Measurements from ENCODE around the gene PFN4. TPM values are rescaled to one million over a fixed set of nuclear protein-coding genes. Genes with fewer than 3 reads are reported as not detected.
A peak's percentile ranks its signal among the peaks of the same experiment; 100 is the strongest.

PFN4 gene
- total and polyA plus RNA-seq, 12 donors: 0.28 to 2.3 (median 0.78) TPM; not detected in 2

DNA sequence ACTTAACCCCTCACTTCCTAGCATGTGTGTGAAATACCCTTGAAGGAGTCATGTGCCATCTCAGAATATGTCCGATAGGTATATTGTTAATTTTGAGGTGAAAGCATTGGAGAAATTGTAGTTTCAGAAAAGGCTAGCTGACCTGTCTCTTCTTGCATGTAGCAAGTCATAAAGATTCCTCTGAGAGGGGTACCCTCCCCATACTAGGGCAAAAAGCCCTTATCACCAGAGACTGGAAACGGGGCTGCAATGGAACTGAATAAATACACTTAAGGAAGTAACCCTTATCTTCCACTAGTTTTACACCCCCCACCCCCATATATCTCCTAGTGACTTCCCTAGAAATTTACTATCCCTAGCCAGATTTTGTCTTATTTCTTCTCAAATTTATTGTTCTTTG, 45.3 kb downstream of the PFN4 start:
- WGBS, 2 donors: 75% methylated on average over 2 of the region's 2 CpGs
- H3K27ac ChIP-seq: peak overlapping the region in 5 of 10 donors; percentile 79 to 88 (median 84)
- TF ChIP-seq, protein P1, sequence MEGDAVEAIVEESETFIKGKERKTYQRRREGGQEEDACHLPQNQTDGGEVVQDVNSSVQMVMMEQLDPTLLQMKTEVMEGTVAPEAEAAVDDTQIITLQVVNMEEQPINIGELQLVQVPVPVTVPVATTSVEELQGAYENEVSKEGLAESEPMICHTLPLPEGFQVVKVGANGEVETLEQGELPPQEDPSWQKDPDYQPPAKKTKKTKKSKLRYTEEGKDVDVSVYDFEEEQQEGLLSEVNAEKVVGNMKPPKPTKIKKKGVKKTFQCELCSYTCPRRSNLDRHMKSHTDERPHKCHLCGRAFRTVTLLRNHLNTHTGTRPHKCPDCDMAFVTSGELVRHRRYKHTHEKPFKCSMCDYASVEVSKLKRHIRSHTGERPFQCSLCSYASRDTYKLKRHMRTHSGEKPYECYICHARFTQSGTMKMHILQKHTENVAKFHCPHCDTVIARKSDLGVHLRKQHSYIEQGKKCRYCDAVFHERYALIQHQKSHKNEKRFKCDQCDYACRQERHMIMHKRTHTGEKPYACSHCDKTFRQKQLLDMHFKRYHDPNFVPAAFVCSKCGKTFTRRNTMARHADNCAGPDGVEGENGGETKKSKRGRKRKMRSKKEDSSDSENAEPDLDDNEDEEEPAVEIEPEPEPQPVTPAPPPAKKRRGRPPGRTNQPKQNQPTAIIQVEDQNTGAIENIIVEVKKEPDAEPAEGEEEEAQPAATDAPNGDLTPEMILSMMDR (IDR thresholded peaks at IDR 0.05): no peak
- peak overlapping the region in 8 of 10 donors; percentile 55 to 92 (median 74) for H3K4me3 ChIP-seq
- H3K27me3 ChIP-seq: no peaks in the 10 kb centered on the region
- no peak for ATAC-seq
- no peaks in the 10 kb centered on the region for H3K9me3 ChIP-seq
- DNase-seq: no peak
- H3K4me1 ChIP-seq: peaks cover 5 to 27% (median 20%) of the 10 kb centered on the region in 9 donors
- intact Hi-C loops (cut with DNase I): loop anchor here in 5 of 10 donors (2.0 to 5.0 kb wide), 4 partner anchors 31 to 151 kb away; partner anchors contain the start of genes ATAD2B (in 4 of the 5), FAM228B (in 1 of the 5), PFN4 (in 1 of the 5) and WDCP (in 1 of the 5)
- peaks cover 0 to 66% (median 3%) of the 10 kb centered on the region in 9 donors for H3K36me3 ChIP-seq

DNA sequence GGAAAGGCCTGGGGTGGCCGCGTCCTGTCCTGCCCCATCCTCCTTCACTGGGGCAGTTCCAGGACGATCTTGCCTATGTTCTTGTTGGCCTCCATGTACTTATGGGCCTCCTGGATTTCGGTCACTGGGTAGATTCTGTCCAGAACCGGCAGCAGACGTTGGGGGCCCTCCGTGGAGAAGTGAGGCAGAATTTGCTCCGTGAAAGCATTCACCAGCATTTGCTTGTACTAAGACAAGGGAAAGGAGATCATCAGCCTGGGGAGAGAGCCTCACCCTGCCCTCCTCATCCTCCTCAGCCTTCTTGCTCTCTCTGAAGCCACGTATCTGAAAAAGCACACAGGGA, 45.6 kb downstream of the PFN4 start:
- 14 to 17% methylated on average over 9 of the region's 9 CpGs for WGBS, 2 donors
- intact Hi-C loops (cut with DNase I): loop anchor here in 5 of 10 donors (2.0 to 5.0 kb wide), 4 partner anchors 31 to 151 kb away; partner anchors contain the start of genes ATAD2B (in 4 of the 5), FAM228B (in 1 of the 5), PFN4 (in 1 of the 5) and WDCP (in 1 of the 5)
- ATAC-seq (peak in 1 of 8 donors; percentile 2), DNase-seq (no peak)
- H3K27me3 ChIP-seq: no peaks in the 10 kb centered on the region
- peaks cover 5 to 24% (median 20%) of the 10 kb centered on the region in 9 donors for H3K4me1 ChIP-seq
- H3K4me3 ChIP-seq: peak overlapping the region in 9 of 10 donors; percentile 55 to 92 (median 75)
- peaks cover 0 to 66% (median 0%) of the 10 kb centered on the region in 9 donors for H3K36me3 ChIP-seq
- H3K9me3 ChIP-seq: no peaks in the 10 kb centered on the region
- H3K27ac ChIP-seq: peak overlapping the region in 9 of 10 donors; percentile 79 to 90 (median 84)
- TF ChIP-seq, protein P1 (IDR thresholded peaks at IDR 0.05): no peak

DNA sequence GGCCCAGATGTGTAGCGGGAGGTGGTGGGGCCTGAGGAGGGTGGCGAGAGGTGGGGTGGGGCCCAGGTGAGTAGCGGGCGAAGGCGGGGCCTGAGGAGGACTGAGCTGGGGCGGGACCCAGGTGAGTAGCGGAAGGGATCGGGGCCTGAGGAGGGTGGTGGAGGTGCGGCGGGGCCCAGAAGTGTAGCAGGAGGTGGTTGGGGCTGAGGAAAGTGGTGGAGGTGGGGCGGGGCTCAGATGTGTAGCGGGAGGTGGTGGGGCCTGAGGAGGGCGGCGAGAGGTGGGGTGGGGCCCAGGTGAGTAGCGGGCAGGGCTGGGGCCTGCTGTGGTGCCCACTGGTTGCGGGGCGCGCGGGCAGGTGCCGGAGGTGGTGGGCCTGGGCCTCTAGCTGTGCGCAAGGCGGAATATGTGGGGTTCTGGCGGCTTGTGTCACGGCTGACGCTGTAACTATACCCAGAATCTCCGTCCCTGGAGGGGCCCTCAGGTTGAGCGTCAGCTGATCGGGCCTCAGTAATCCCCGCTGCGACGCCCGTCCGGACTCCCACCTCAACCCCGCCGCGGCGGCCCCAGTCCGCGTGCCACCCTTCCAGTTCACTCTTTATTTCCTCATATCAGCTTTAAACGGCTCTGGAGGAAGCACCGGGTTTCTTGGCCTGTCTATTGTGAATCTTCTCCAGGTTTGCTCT, 46.1 kb downstream of the PFN4 start:
- 4 to 5% methylated on average over 32 to 41 of the region's 41 CpGs for WGBS, 2 donors
- intact Hi-C loops (cut with DNase I): loop anchor here in 5 of 10 donors (2.0 to 5.0 kb wide), 4 partner anchors 30 to 150 kb away; partner anchors contain the start of genes ATAD2B (in 4 of the 5), FAM228B (in 1 of the 5), PFN4 (in 1 of the 5) and WDCP (in 1 of the 5)

More for the DNA sequence above, 46.1 kb downstream of the PFN4 start:
- DNase-seq: peak in 1 of 2 donors; percentile 10
- Histone ChIP-seq H3K36me3 (peaks cover 0 to 66% (median 0%) of the 10 kb centered on the region in 9 donors), H3K9me3 (no peaks in the 10 kb centered on the region), H3K4me3 (peak overlapping the region; percentile 55 to 92 (median 76)), H3K27ac (peak overlapping the region; percentile 19 to 90 (median 84)), H3K4me1 (peaks cover 5 to 24% (median 20%) of the 10 kb centered on the region in 9 donors), H3K27me3 (no peaks in the 10 kb centered on the region)
- peak in 6 of 8 donors; percentile 1 to 11 (median 2) for ATAC-seq
- TF ChIP-seq, protein P1 (IDR thresholded peaks at IDR 0.05): no peak

All from heart right ventricle (tissue), 16 donors.